ENCODE measurements around the gene ADARB1.

Gene ADARB1

DNA sequence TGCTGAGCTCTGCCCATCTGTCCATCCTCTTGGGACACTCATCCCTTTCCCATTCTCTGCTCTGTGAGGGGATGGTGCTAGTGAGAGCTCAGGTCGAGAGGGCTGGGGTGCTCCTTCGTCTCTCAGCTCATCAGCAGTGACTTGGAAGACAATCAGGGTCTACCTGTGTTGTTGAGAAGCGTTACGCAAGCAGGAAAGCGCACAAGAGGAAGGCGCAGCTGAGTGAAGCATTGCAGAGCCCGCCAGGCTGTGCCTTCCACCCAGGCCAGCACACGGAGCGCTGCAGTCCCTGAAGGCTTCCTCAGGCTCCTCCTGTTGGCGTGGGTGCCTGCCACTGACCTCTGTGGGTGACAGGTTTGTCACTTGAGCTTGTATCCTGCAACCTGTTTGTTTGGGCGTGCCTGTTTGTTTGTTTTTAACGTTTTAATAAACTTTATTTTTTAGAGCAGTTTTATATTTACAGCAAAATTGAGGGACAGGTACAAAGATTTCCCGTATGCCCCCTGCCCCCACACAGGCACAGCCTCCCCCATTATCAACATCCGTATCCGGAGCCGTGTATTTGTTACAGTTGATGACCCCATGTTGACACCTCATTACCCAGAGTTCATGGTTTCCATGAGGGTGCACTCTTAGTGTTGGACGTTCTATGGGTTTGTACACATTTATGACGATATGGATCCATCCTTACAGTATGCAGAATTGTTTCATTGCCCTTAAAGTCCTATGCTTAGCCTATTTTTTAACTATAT lies 36.7 kb downstream of the ADARB1 start:
- in situ Hi-C loops (cut with MboI; ENCODE audit: low sequenced_read_pairs, unreplicated experiment), result no loop called here
- DNase-seq (ENCODE audit: low spot score), result no peak
- TF ChIP-seq, protein P1, sequence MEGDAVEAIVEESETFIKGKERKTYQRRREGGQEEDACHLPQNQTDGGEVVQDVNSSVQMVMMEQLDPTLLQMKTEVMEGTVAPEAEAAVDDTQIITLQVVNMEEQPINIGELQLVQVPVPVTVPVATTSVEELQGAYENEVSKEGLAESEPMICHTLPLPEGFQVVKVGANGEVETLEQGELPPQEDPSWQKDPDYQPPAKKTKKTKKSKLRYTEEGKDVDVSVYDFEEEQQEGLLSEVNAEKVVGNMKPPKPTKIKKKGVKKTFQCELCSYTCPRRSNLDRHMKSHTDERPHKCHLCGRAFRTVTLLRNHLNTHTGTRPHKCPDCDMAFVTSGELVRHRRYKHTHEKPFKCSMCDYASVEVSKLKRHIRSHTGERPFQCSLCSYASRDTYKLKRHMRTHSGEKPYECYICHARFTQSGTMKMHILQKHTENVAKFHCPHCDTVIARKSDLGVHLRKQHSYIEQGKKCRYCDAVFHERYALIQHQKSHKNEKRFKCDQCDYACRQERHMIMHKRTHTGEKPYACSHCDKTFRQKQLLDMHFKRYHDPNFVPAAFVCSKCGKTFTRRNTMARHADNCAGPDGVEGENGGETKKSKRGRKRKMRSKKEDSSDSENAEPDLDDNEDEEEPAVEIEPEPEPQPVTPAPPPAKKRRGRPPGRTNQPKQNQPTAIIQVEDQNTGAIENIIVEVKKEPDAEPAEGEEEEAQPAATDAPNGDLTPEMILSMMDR (IDR thresholded peaks at IDR 0.05; ENCODE audit: borderline replicate concordance, control extremely low read depth, extremely low read depth, insufficient read depth, missing control alignments), result no peak

DNA sequence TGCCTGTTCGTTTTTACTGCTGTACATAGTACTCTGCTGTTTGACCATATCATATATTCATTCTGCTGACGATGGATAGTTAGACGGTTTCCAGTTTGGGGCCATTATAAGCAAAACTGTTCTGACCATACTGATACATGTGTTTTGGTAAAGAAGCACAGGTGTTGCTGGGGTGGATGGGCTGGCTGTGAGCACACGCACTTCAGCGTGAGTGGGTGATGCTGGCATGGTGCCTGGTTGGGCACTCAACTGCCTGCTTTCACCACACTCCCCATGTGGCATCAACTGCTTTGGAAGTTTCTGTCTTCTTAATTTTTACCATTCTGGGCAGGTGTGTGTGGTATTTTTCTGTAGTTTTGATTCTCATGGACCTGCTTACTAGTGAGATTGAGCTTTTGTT lies 37.3 kb downstream of the ADARB1 start:
- in situ Hi-C loops (cut with MboI; ENCODE audit: low sequenced_read_pairs, unreplicated experiment), result no loop called here
- TF ChIP-seq, protein P1 (IDR thresholded peaks at IDR 0.05; ENCODE audit: borderline replicate concordance, control extremely low read depth, extremely low read depth, insufficient read depth, missing control alignments), result no peak
- DNase-seq (ENCODE audit: low spot score), result no peak

DNA sequence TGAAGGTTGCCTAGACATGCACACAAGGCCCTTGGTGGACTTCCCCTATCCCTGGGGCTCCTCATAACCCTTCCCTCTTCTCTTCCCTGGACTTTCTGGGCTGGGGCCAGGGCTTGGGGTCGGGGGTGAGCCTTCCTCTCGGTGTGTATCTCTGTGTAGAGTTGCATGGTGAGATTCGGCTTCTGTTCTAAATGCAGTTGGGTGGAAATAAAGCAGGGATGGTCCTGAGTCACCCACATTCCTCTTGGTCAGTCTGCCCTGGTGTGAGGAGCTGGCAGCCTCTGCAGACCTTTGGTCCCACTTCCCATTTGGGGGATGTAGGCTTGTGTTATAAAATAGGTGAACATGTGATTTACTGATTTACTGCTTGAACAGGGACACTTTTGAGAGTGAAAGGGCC lies 38.0 kb downstream of the ADARB1 start:
- TF ChIP-seq, protein P1 (IDR thresholded peaks at IDR 0.05; ENCODE audit: borderline replicate concordance, control extremely low read depth, extremely low read depth, insufficient read depth, missing control alignments), result no peak
- DNase-seq (ENCODE audit: low spot score), result no peak
- in situ Hi-C loops (cut with MboI; ENCODE audit: low sequenced_read_pairs, unreplicated experiment), result no loop called here

DNA sequence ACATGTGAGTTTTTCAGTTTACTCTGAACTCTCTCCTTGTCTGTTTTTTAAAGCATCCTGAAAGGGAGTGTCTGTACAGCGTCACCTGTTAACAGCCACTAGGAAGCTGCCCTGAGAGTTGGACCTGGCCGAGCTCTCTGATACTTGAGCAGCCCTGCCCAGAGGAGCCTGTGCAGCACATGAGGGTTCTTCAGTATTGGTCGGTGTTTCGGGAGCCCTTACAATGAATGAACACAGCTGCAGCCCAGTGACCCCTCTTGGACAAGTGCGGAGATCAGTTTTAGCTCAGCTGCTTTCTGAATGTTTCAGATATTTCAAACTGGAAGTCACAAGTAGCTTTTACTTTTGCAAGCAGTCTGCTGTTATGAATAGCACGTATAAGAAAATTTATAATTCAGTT lies 39.2 kb downstream of the ADARB1 start:
- no peak for DNase-seq (ENCODE audit: low spot score)
- in situ Hi-C loops (cut with MboI; ENCODE audit: low sequenced_read_pairs, unreplicated experiment), result no loop called here
- TF ChIP-seq, protein P1 (IDR thresholded peaks at IDR 0.05; ENCODE audit: borderline replicate concordance, control extremely low read depth, extremely low read depth, insufficient read depth, missing control alignments), result no peak

DNA sequence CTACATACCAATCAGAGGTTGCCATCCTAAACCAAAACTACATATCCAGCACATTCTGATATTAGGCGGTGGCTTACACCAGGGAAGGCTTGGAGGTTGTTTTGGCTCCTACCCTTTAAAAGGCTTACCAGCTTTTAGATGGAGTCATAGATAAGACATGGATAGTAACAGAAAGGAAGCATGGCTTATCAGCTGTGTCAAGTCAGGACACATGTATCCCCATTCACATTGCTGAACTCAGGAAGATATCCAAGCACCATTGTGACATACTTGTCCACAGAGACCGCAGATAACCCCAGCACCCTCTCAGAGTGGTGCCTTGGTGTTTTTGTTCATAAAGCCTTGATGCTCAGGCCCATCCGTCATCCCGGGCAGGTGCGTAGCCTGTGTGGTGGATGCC lies 39.7 kb downstream of the ADARB1 start:
- TF ChIP-seq, protein P1 (IDR thresholded peaks at IDR 0.05; ENCODE audit: borderline replicate concordance, control extremely low read depth, extremely low read depth, insufficient read depth, missing control alignments), result no peak
- in situ Hi-C loops (cut with MboI; ENCODE audit: low sequenced_read_pairs, unreplicated experiment), result no loop called here
- no peak for DNase-seq (ENCODE audit: low spot score)

DNA sequence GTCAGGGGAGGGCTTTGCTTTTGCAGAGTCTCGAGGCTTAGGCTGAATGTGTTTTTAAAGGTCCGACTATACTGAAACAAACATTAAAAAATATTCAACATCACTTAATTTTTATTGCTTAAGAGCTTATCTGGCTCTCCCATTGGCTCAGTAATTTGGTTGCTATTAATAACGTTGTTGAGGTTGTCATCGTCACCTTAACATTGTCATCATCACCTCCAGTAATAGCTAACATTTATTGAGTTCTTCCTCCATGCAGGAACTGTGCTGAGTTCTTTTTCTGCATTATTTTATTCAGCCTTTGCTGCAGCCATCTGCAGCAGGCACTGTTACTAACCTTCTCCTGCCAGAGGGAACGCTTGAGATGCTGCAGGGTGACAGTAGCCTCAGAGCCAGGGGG lies 40.1 kb downstream of the ADARB1 start:
- no peak for DNase-seq (ENCODE audit: low spot score)
- in situ Hi-C loops (cut with MboI; ENCODE audit: low sequenced_read_pairs, unreplicated experiment), result no loop called here
- TF ChIP-seq, protein P1 (IDR thresholded peaks at IDR 0.05; ENCODE audit: borderline replicate concordance, control extremely low read depth, extremely low read depth, insufficient read depth, missing control alignments), result no peak
